ENCODE measurements around the gene COMT.
"Not testable (repeated sequence)": the region's sequence is repeated elsewhere in the genome, so short reads cannot be mapped to it uniquely, and the experiment has no call there.

The COMT gene

DNA sequence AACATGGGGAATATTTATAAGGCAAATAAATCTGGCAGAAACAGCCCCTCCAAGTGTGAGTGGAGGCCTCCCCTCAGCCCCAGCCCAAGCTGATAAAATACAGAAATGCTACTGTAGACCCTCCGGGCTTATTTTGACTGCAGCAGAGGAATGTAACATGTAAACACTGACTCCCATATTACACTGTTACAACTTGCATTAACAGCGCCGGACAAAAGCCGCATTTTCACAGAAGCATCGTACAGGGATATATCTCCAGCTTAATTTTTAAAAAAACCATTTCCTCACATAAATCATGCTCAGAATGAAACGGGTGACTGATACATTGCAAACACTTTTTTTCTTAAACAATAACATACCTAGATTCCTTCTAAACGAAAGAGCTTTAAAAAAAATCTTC lies 36.6 kb upstream of the COMT start:
- Histone ChIP-seq H3K4me1 (ENCODE audit: insufficient read depth, low read length, poor library complexity, severe bottlenecking) (peaks cover 6% of the 10 kb centered on the region), H3K4me3 (ENCODE audit: low read length, poor library complexity, severe bottlenecking) (no peak overlapping the region), H3K27me3 (ENCODE audit: insufficient read depth, low read length, poor library complexity, severe bottlenecking) (no peaks in the 10 kb centered on the region), H3K9ac (ENCODE audit: low read depth, low read length, poor library complexity, severe bottlenecking) (no peak overlapping the region), H3K79me2 (ENCODE audit: insufficient read depth, low read length) (no peaks in the 10 kb centered on the region), H3F3A (ENCODE audit: low read depth) (no peaks in the 10 kb centered on the region), H3K9me3 (ENCODE audit: insufficient read depth, low read depth, low read length) (no peaks in the 10 kb centered on the region), H2AFZ (ENCODE audit: low read length) (no peak overlapping the region), H3K36me3 (ENCODE audit: insufficient read depth, low read length) (no peaks in the 10 kb centered on the region), H3K4me2 (ENCODE audit: low read depth, low read length, poor library complexity, severe bottlenecking) (no peak overlapping the region), H3K9me2 (replicated peaks; ENCODE audit: low read depth, low read length) (no peaks in the 10 kb centered on the region), H4K20me1 (ENCODE audit: insufficient read depth, low read length, poor library complexity, severe bottlenecking) (no peaks in the 10 kb centered on the region)
- TF ChIP-seq EZH2phosphoT487 (IDR thresholded peaks at IDR 0.05; ENCODE audit: borderline replicate concordance): no peak
- TF ChIP-seq, protein P1, sequence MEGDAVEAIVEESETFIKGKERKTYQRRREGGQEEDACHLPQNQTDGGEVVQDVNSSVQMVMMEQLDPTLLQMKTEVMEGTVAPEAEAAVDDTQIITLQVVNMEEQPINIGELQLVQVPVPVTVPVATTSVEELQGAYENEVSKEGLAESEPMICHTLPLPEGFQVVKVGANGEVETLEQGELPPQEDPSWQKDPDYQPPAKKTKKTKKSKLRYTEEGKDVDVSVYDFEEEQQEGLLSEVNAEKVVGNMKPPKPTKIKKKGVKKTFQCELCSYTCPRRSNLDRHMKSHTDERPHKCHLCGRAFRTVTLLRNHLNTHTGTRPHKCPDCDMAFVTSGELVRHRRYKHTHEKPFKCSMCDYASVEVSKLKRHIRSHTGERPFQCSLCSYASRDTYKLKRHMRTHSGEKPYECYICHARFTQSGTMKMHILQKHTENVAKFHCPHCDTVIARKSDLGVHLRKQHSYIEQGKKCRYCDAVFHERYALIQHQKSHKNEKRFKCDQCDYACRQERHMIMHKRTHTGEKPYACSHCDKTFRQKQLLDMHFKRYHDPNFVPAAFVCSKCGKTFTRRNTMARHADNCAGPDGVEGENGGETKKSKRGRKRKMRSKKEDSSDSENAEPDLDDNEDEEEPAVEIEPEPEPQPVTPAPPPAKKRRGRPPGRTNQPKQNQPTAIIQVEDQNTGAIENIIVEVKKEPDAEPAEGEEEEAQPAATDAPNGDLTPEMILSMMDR (conservative IDR thresholded peaks at IDR 0.05; ENCODE audit: low read length): no peak

DNA sequence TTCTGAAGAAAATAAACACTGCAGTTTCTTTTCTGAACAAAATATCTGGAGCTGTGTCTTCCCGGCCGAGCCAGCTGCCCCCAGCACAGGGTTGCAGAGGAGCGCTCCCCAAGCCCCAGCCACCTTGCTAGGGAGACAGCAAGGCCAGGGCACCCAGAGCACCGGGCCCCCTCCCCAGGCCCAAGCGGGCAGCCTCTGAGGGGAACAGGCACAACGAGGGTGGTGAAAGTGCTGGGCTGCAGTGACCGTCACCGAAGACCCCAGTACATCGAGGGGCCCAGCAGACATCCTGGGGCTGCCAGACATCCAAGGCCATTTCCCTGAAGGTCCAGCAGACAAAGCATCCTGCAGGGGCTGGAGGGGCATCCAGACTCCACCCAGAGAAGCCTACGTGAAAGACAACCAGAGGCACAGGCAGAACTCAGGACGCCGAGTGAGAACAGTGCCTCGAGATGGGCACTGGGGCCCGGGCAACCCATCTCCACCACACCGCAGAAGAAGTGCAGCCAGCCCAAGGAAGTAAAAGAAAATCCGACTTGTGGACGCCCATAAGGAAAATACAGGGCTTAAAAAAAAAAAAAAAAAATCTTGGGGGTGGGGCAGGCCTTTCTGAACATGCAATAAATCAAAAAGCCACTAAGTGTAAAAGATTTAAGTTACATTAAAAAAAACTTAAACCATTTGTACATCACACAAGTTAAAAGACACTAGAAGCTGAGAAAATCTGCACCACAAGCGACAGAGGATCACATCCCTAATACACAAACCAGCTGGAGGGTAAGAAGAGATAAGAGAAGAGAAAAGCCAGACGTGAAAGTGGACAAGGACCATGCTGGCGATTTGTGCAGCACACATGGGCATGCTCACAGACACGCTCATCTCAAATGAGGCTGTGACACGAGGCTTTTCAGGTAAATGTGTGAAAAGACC lies 36.0 kb upstream of the COMT start:
- Histone ChIP-seq H3K4me2 (ENCODE audit: low read depth, low read length, poor library complexity, severe bottlenecking) (no peak overlapping the region), H3K4me3 (ENCODE audit: low read length, poor library complexity, severe bottlenecking) (no peak overlapping the region), H3F3A (ENCODE audit: low read depth) (no peaks in the 10 kb centered on the region), H3K4me1 (ENCODE audit: insufficient read depth, low read length, poor library complexity, severe bottlenecking) (peaks cover 6% of the 10 kb centered on the region), H3K9ac (ENCODE audit: low read depth, low read length, poor library complexity, severe bottlenecking) (no peak overlapping the region), H4K20me1 (ENCODE audit: insufficient read depth, low read length, poor library complexity, severe bottlenecking) (no peaks in the 10 kb centered on the region), H3K9me2 (replicated peaks; ENCODE audit: low read depth, low read length) (no peaks in the 10 kb centered on the region), H3K9me3 (ENCODE audit: insufficient read depth, low read depth, low read length) (no peaks in the 10 kb centered on the region), H3K27me3 (ENCODE audit: insufficient read depth, low read length, poor library complexity, severe bottlenecking) (no peaks in the 10 kb centered on the region), H3K79me2 (ENCODE audit: insufficient read depth, low read length) (no peaks in the 10 kb centered on the region), H2AFZ (ENCODE audit: low read length) (no peak overlapping the region), H3K36me3 (ENCODE audit: insufficient read depth, low read length) (no peaks in the 10 kb centered on the region)
- TF ChIP-seq, protein P1 (conservative IDR thresholded peaks at IDR 0.05; ENCODE audit: low read length): no peak
- TF ChIP-seq EZH2phosphoT487 (IDR thresholded peaks at IDR 0.05; ENCODE audit: borderline replicate concordance): no peak

DNA sequence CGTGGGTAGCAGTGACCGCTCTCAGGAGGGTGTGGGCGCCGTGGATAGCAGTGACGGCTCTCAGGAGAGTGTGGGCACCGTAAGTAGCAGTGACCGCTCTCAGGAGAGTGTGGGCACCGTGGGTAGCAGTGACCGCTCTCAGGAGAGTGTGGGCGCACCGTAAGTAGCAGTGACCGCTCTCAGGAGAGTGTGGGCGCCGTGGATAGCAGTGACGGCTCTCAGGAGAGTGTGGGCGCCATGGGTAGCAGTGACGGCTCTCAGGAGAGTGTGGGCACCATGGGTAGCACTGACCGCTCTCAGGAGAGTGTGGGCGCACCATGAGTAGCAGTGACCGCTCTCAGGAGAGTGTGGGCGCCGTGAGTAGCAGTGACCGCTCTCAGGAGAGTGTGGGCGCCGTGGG lies 34.7 kb upstream of the COMT start:
- H4K20me1 ChIP-seq (ENCODE audit: insufficient read depth, low read length, poor library complexity, severe bottlenecking); H2AFZ ChIP-seq (ENCODE audit: low read length); H3K9me2 ChIP-seq (replicated peaks; ENCODE audit: low read depth, low read length); H3K9me3 ChIP-seq (ENCODE audit: insufficient read depth, low read depth, low read length); H3F3A ChIP-seq (ENCODE audit: low read depth); H3K27me3 ChIP-seq (ENCODE audit: insufficient read depth, low read length, poor library complexity, severe bottlenecking); H3K4me2 ChIP-seq (ENCODE audit: low read depth, low read length, poor library complexity, severe bottlenecking); H3K4me1 ChIP-seq (ENCODE audit: insufficient read depth, low read length, poor library complexity, severe bottlenecking); H3K4me3 ChIP-seq (ENCODE audit: low read length, poor library complexity, severe bottlenecking); H3K36me3 ChIP-seq (ENCODE audit: insufficient read depth, low read length); H3K9ac ChIP-seq (ENCODE audit: low read depth, low read length, poor library complexity, severe bottlenecking); H3K79me2 ChIP-seq (ENCODE audit: insufficient read depth, low read length): not testable (repeated sequence)

DNA sequence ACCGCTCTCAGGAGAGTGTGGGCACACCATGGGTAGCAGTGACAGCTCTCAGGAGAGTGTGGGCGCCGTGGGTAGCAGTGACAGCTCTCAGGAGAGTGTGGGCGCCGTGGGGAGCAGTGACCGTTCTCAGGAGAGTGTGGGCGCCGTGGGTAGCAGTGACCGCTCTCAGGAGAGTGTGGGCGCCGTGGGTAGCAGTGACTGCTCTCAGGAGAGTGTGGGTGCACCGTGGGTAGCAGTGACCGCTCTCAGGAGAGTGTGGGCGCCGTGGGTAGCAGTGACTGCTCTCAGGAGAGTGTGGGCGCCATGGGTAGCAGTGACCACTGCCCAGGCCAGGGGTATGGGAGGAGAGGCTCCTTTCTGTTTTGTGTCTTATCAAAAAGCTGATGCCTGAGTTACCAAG lies 33.7 kb upstream of the COMT start:
- H3K9me3 ChIP-seq (ENCODE audit: insufficient read depth, low read depth, low read length); H3K4me1 ChIP-seq (ENCODE audit: insufficient read depth, low read length, poor library complexity, severe bottlenecking); H3K4me3 ChIP-seq (ENCODE audit: low read length, poor library complexity, severe bottlenecking); H3K4me2 ChIP-seq (ENCODE audit: low read depth, low read length, poor library complexity, severe bottlenecking); H3K9ac ChIP-seq (ENCODE audit: low read depth, low read length, poor library complexity, severe bottlenecking); H3K79me2 ChIP-seq (ENCODE audit: insufficient read depth, low read length); H3K27me3 ChIP-seq (ENCODE audit: insufficient read depth, low read length, poor library complexity, severe bottlenecking); H2AFZ ChIP-seq (ENCODE audit: low read length); H3F3A ChIP-seq (ENCODE audit: low read depth); H3K36me3 ChIP-seq (ENCODE audit: insufficient read depth, low read length); H3K9me2 ChIP-seq (replicated peaks; ENCODE audit: low read depth, low read length); H4K20me1 ChIP-seq (ENCODE audit: insufficient read depth, low read length, poor library complexity, severe bottlenecking): not testable (repeated sequence)

All from Loucy (cell line).